ENCODE measurements around the gene ASRGL1. TPM values are rescaled to one million over a fixed set of nuclear protein-coding genes. Genes with fewer than 3 reads are reported as not detected.
A peak's percentile ranks its signal among the peaks of the same experiment; 100 is the strongest.

ASRGL1 gene
- total RNA-seq, 1 donor from 2014 or later, result 55.7 TPM

- DNase-seq, result peak; percentile 76
- peak; percentile 77 for TF ChIP-seq CTCF (IDR thresholded peaks at IDR 0.05; ENCODE audit: partially characterized antibody, unreplicated experiment)
- Mint-ChIP-seq H3K27me3 (ENCODE audit: unreplicated experiment) (peaks cover 8% of the 10 kb centered on the region), H3K4me1 (ENCODE audit: low read depth, unreplicated experiment) (peaks cover 41% of the 10 kb centered on the region), H3K9me3 (ENCODE audit: unreplicated experiment) (peaks cover 12% of the 10 kb centered on the region), H3K4me3 (ENCODE audit: unreplicated experiment) (peak overlapping the region; percentile 83), H3K27ac (ENCODE audit: unreplicated experiment) (peak overlapping the region; percentile 82), H3K36me3 (ENCODE audit: unreplicated experiment) (peaks cover 7% of the 10 kb centered on the region)
These were observed 57.7 kb downstream of the ASRGL1 start for GRCh38 chr11:62394825-62395538.

- H3K9me3 Mint-ChIP-seq (ENCODE audit: unreplicated experiment), result peaks cover 12% of the 10 kb centered on the region
- TF ChIP-seq CTCF (IDR thresholded peaks at IDR 0.05; ENCODE audit: partially characterized antibody, unreplicated experiment), result no peak
- no peak for DNase-seq
- no peak overlapping the region for H3K4me3 Mint-ChIP-seq (ENCODE audit: unreplicated experiment)
- H3K27me3 Mint-ChIP-seq (ENCODE audit: unreplicated experiment), result peaks cover 8% of the 10 kb centered on the region
- H3K36me3 Mint-ChIP-seq (ENCODE audit: unreplicated experiment), result peaks cover 7% of the 10 kb centered on the region
- H3K27ac Mint-ChIP-seq (ENCODE audit: unreplicated experiment), result no peak overlapping the region
- peaks cover 41% of the 10 kb centered on the region for H3K4me1 Mint-ChIP-seq (ENCODE audit: low read depth, unreplicated experiment)
These were observed 58.8 kb downstream of the ASRGL1 start for GRCh38 chr11:62395885-62396551.

- Mint-ChIP-seq H3K36me3 (ENCODE audit: unreplicated experiment) (no peaks in the 10 kb centered on the region), H3K4me3 (ENCODE audit: unreplicated experiment) (peak overlapping the region; percentile 55), H3K4me1 (ENCODE audit: low read depth, unreplicated experiment) (peaks cover 40% of the 10 kb centered on the region), H3K9me3 (ENCODE audit: unreplicated experiment) (peaks cover 9% of the 10 kb centered on the region), H3K27ac (ENCODE audit: unreplicated experiment) (peak overlapping the region; percentile 31), H3K27me3 (ENCODE audit: unreplicated experiment) (peaks cover 7% of the 10 kb centered on the region)
- DNase-seq, result peak; percentile 66
- TF ChIP-seq CTCF (IDR thresholded peaks at IDR 0.05; ENCODE audit: partially characterized antibody, unreplicated experiment), result no peak
These were observed 61.1 kb downstream of the ASRGL1 start for GRCh38 chr11:62398011-62398994.

- peak overlapping the region; percentile 31 for H3K27ac Mint-ChIP-seq (ENCODE audit: unreplicated experiment)
- H3K4me1 Mint-ChIP-seq (ENCODE audit: low read depth, unreplicated experiment), result peaks cover 39% of the 10 kb centered on the region
- no peak for DNase-seq
- peaks cover 9% of the 10 kb centered on the region for H3K9me3 Mint-ChIP-seq (ENCODE audit: unreplicated experiment)
- no peak for TF ChIP-seq CTCF (IDR thresholded peaks at IDR 0.05; ENCODE audit: partially characterized antibody, unreplicated experiment)
- H3K4me3 Mint-ChIP-seq (ENCODE audit: unreplicated experiment), result no peak overlapping the region
- H3K36me3 Mint-ChIP-seq (ENCODE audit: unreplicated experiment), result no peaks in the 10 kb centered on the region
- peaks cover 7% of the 10 kb centered on the region for H3K27me3 Mint-ChIP-seq (ENCODE audit: unreplicated experiment)
These were observed 62.1 kb downstream of the ASRGL1 start for GRCh38 chr11:62399172-62399877.
